Neural cell (in vitro differentiated cells): ENCODE results near the gene ABI3BP.

Source experiments
- CTCF ChIP-seq: fragments of 450-650 bp; IDR thresholded peaks from 2 replicates; pipeline ENCODE4 v1.5.1; 2014; ENCODE audit warnings: antibody characterized with exemption, mild to moderate bottlenecking, moderate library complexity; ENCODE audit not compliant: poor library complexity, severe bottlenecking
- EP300 ChIP-seq: fragments of 450-650 bp; conservative IDR thresholded peaks from 2 replicates; pipeline ENCODE4 v1.6.1; 2014; ENCODE audit warnings: antibody characterized with exemption, mild to moderate bottlenecking, moderate library complexity; ENCODE audit not compliant: poor library complexity, severe bottlenecking
- EZH2 ChIP-seq: fragments of 200-600, 300-800 bp; shearing (Covaris generic), sonication (generic); IDR thresholded peaks from 2 replicates; pipeline ENCODE4 v1.6.1; 2014; ENCODE audit warnings: antibody characterized with exemption, low read length, borderline replicate concordance, mild to moderate bottlenecking; ENCODE audit not compliant: insufficient read depth, poor library complexity, severe bottlenecking
- MXI1 ChIP-seq: fragments of 450-650 bp; conservative IDR thresholded peaks from 2 replicates; pipeline ENCODE4 v1.6.1; 2014; ENCODE audit warnings: antibody characterized with exemption, mild to moderate bottlenecking; ENCODE audit not compliant: poor library complexity, severe bottlenecking
- POLR2AphosphoS5 ChIP-seq: IDR thresholded peaks from 2 replicates; pipeline ENCODE4 v1.6.1; 2012
- RAD21 ChIP-seq: fragments of 450-650 bp; conservative IDR thresholded peaks from 2 replicates; pipeline ENCODE4 v1.6.1; 2014; ENCODE audit warnings: antibody characterized with exemption, mild to moderate bottlenecking, moderate library complexity
- REST ChIP-seq: IDR thresholded peaks from 2 replicates; pipeline ENCODE4 v1.6.1; 2012; ENCODE audit warnings: borderline replicate concordance
- SMC3 ChIP-seq: fragments of 450-650 bp; conservative IDR thresholded peaks from 2 replicates; pipeline ENCODE4 v1.6.1; 2014; ENCODE audit warnings: antibody characterized with exemption, mild to moderate bottlenecking, moderate library complexity; ENCODE audit not compliant: poor library complexity
- TAF1 ChIP-seq: IDR thresholded peaks from 2 replicates; pipeline ENCODE4 v1.6.1; 2012; ENCODE audit warnings: low read depth

DNA sequence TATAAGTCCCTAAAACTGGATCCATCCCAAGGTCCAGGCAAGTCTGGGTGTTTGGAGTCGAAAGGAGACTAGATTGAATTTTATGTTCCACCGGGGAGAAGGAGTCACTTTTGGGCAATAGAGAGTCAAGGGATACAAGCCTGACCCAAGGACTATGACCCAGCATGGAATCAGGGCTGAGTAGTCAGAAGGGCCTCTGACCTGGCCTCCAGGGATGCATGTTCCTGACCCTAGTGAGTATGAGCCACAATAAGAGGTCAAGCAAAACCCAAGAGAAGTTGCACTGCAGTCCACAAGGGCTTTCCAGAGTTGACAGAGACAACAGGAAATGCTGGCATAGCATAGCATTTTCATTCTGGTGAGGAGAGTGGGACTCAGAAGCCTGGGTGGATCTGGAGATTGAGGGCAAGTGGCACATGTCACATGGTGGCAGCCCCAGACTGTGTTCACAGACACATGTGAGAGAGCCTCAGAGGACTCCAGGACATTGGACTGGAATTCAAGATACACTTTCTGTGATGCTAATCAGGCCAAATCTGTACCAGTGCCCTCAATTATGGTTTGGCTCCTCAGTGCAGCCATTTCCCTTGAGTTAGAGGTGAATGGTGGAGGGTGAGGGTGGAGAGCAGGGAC, 217.0 kb downstream of the ABI3BP start:
- TF ChIP-seq EZH2 = no peak
- TF ChIP-seq RAD21 = no peak
- TF ChIP-seq CTCF = no peak
- TF ChIP-seq SMC3 = no peak
- TF ChIP-seq POLR2AphosphoS5 = no peak
- no peak for TF ChIP-seq EP300
- TF ChIP-seq TAF1 = no peak
- no peak for TF ChIP-seq REST
- TF ChIP-seq MXI1 = no peak
